C4-2B (cell line): ENCODE results near the gene SHLD2.
"Not testable (repeated sequence)": the region's sequence is repeated elsewhere in the genome, so short reads cannot be mapped to it uniquely, and the experiment has no call there.

ENCODE experiments used
- CTCF ChIP-seq: fragments of 450-650 bp; conservative IDR thresholded peaks from 2 replicates; pipeline ENCODE4 v1.5.1; 2017; ENCODE audit warnings: mild to moderate bottlenecking
- ZFX ChIP-seq: fragments of 450-650 bp; IDR thresholded peaks from 2 replicates; pipeline ENCODE4 v1.6.1; 2017

- TF ChIP-seq CTCF, ZFX: not testable (repeated sequence)
Observed at GRCh38 chr10:87127048-87127447, 32.0 kb downstream of the SHLD2 start.
